GM19043 (cell line): ENCODE results near the gene FOS.
"Not testable (repeated sequence)": the region's sequence is repeated elsewhere in the genome, so short reads cannot be mapped to it uniquely, and the experiment has no call there.

Experiments used
- ATAC-seq: cut with Tn5 transposase; IDR thresholded peaks from one replicate; pipeline ENCODE4 v1.9.1; 2021; ENCODE audit warnings: low read depth; ENCODE audit not compliant: unreplicated experiment

FOS gene

GRCh38 chr14:75274899-75275569 lies 3.6 kb upstream of the FOS start:
- no peak for ATAC-seq

- ATAC-seq, result no peak
Observed at GRCh38 chr14:75275598-75275997, 3.0 kb upstream of the FOS start.

GRCh38 chr14:75277008-75277814 lies 1.4 kb upstream of the FOS start:
- no peak for ATAC-seq

- ATAC-seq, result no peak
Observed at GRCh38 chr14:75277815-75278421, 710 bp upstream of the FOS start.

- no peak for ATAC-seq
Observed at GRCh38 chr14:75279153-75279762, 630 bp downstream of the FOS start.

- no peak for ATAC-seq
Observed at GRCh38 chr14:75279763-75280290, 1.2 kb downstream of the FOS start.

- ATAC-seq, result no peak
Observed at GRCh38 chr14:75280291-75280830, 1.7 kb downstream of the FOS start.

- no peak for ATAC-seq
Observed at GRCh38 chr14:75280831-75281653, 2.4 kb downstream of the FOS start.

GRCh38 chr14:75281654-75282019 lies 3.0 kb downstream of the FOS start:
- ATAC-seq, result no peak

- ATAC-seq, result no peak
Observed at GRCh38 chr14:75282170-75282554, 3.5 kb downstream of the FOS start.

GRCh38 chr14:75282555-75283161 lies 4.0 kb downstream of the FOS start:
- ATAC-seq, result not testable (repeated sequence)

GRCh38 chr14:75283162-75283832 lies 4.7 kb downstream of the FOS start:
- ATAC-seq, result no peak

GRCh38 chr14:75283833-75284563 lies 5.4 kb downstream of the FOS start:
- no peak for ATAC-seq

- no peak for ATAC-seq
Observed at GRCh38 chr14:75285331-75285730, 6.7 kb downstream of the FOS start.

GRCh38 chr14:75286313-75286712 lies 7.7 kb downstream of the FOS start:
- no peak for ATAC-seq

- ATAC-seq, result no peak
Observed at GRCh38 chr14:75289840-75290388, 11.3 kb downstream of the FOS start.

- no peak for ATAC-seq
Observed at GRCh38 chr14:75290851-75291250, 12.2 kb downstream of the FOS start.

- no peak for ATAC-seq
Observed at GRCh38 chr14:75291331-75291730, 12.7 kb downstream of the FOS start.
